Regular cardiac myocyte (primary cell): ENCODE results near the gene PIK3CG. TPM values are rescaled to one million over a fixed set of nuclear protein-coding genes. Genes with fewer than 3 reads are reported as not detected.

ENCODE experiments used
- total RNA-seq: library from RNA; depleted of rRNA; stranded (reverse); fragments of >200 nt; gene quantifications from 2 replicates; pipeline ENCODE4 v1.2.3, GENCODE V29; 2014

The PIK3CG gene
- 0.19 and 1.1 TPM in 2 replicates for total RNA-seq

GRCh38 chr7:106865130-106866041, at the start of gene PIK3CG:
TSS of gene PIK3CG (plus strand) at chr7:106865282. CDS start at chr7:106867562, 2,280 bp downstream.

Other genes starting within 250 kb of the PIK3CG start
- 15.1 and 24.8 TPM in 2 replicates for gene CCDC71L, start 204.1 kb upstream of the PIK3CG start, total RNA-seq
- gene PRKAR2B, start 179.4 kb downstream of the PIK3CG start, total RNA-seq = 1.3 and 1.4 TPM in 2 replicates